Measurements from ENCODE around the gene LMF1. TPM values are rescaled to one million over a fixed set of nuclear protein-coding genes. Genes with fewer than 3 reads are reported as not detected.

Gene LMF1
- total and polyA plus RNA-seq, 12 donors = 5.1 to 15.4 (median 7.6) TPM

- no peaks in the 10 kb centered on the region for H3K36me3 ChIP-seq
- H3K27me3 ChIP-seq = peaks cover 0 to 49% (median 30%) of the 10 kb centered on the region in 7 donors
- H3K27ac ChIP-seq = no peak overlapping the region
- 49 to 65% methylated on average over 20 of the region's 20 CpGs for WGBS, 2 donors
- ATAC-seq (no peak), DNase-seq (no peak)
- intact Hi-C loops (cut with DNase I) = no loop called here
- no peaks in the 10 kb centered on the region for H3K4me1 ChIP-seq
- no peaks in the 10 kb centered on the region for H3K9me3 ChIP-seq
- H3K4me3 ChIP-seq = no peak overlapping the region
- TF ChIP-seq CTCF (IDR thresholded peaks at IDR 0.05) = no peak
Observed at GRCh38 chr16:1010251-1010650, 39.5 kb upstream of the LMF1 start.

- ATAC-seq (no peak), DNase-seq (no peak)
- intact Hi-C loops (cut with DNase I) = loop anchor here in 1 of 10 donors (10.0 kb wide), 1 partner anchor 115 kb away; no protein-coding TSS in a partner anchor
- H3K4me1 ChIP-seq = no peaks in the 10 kb centered on the region
- WGBS, 2 donors = 79 to 80% methylated on average over 27 to 30 of the region's 30 CpGs
- no peaks in the 10 kb centered on the region for H3K9me3 ChIP-seq
- no peak overlapping the region for H3K4me3 ChIP-seq
- H3K27me3 ChIP-seq = peaks cover 0 to 49% (median 30%) of the 10 kb centered on the region in 7 donors
- TF ChIP-seq CTCF (IDR thresholded peaks at IDR 0.05) = no peak
- no peaks in the 10 kb centered on the region for H3K36me3 ChIP-seq
- H3K27ac ChIP-seq = no peak overlapping the region
Observed at GRCh38 chr16:1009358-1010150, 38.8 kb upstream of the LMF1 start.

GRCh38 chr16:1008085-1008484, 37.3 kb upstream of the LMF1 start:
- intact Hi-C loops (cut with DNase I) = loop anchor here in 1 of 10 donors (10.0 kb wide), 1 partner anchor 113 kb away; no protein-coding TSS in a partner anchor
- no peaks in the 10 kb centered on the region for H3K9me3 ChIP-seq
- no peak overlapping the region for H3K4me3 ChIP-seq
- H3K4me1 ChIP-seq = peaks cover 0 to 8% (median 0%) of the 10 kb centered on the region in 9 donors
- ATAC-seq = no peak
- WGBS, 2 donors = 85 to 86% methylated on average over 14 of the region's 14 CpGs
- H3K27ac ChIP-seq = no peak overlapping the region
- TF ChIP-seq CTCF (IDR thresholded peaks at IDR 0.05) = no peak
- peaks cover 0 to 49% (median 30%) of the 10 kb centered on the region in 7 donors for H3K27me3 ChIP-seq
- no peak for DNase-seq
- H3K36me3 ChIP-seq = no peaks in the 10 kb centered on the region

GRCh38 chr16:1007284-1007850, 36.6 kb upstream of the LMF1 start:
- intact Hi-C loops (cut with DNase I) = loop anchor here in 1 of 10 donors (10.0 kb wide), 1 partner anchor 113 kb away; no protein-coding TSS in a partner anchor
- Histone ChIP-seq H3K36me3 (no peaks in the 10 kb centered on the region), H3K4me1 (peaks cover 0 to 15% (median 0%) of the 10 kb centered on the region in 9 donors), H3K27ac (no peak overlapping the region), H3K4me3 (no peak overlapping the region), H3K27me3 (peaks cover 0 to 46% (median 30%) of the 10 kb centered on the region in 7 donors), H3K9me3 (no peaks in the 10 kb centered on the region)
- WGBS, 2 donors = 72 to 73% methylated on average over 16 of the region's 16 CpGs
- DNase-seq (no peak), ATAC-seq (no peak)
- no peak for TF ChIP-seq CTCF (IDR thresholded peaks at IDR 0.05)

Data from heart right ventricle (tissue), 16 donors.